HG03135 (cell line): ENCODE results near the gene MNX1.

Experiments used
- ATAC-seq: cut with Tn5 transposase; IDR thresholded peaks from one replicate; pipeline ENCODE4 v1.9.1; 2021; ENCODE audit warnings: mild to moderate bottlenecking, moderate library complexity; ENCODE audit not compliant: unreplicated experiment

The MNX1 gene

GRCh38 chr7:156979711-156980110, 30.8 kb downstream of the MNX1 start:
- ATAC-seq = no peak

- ATAC-seq = no peak
These were observed 31.4 kb downstream of the MNX1 start for GRCh38 chr7:156979007-156979606.

DNA sequence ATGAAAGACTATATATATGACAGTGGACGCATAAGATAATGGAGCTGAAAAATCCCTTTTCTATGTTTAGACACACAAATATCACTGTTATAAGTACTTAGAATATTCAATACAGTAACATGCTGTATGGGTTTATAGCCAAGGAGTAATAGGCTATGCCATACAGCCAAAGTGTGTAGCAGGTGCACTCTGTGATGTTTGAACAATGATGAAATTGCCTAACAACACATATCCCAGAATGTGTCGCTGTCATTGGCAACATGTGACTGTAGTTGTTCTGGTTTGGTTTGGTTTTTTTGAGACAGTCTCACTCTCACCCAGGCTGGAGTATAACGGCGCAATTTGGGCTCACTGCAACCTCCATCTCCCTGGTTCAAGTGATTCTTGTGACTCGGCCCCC, 34.8 kb downstream of the MNX1 start:
- ATAC-seq = no peak

DNA sequence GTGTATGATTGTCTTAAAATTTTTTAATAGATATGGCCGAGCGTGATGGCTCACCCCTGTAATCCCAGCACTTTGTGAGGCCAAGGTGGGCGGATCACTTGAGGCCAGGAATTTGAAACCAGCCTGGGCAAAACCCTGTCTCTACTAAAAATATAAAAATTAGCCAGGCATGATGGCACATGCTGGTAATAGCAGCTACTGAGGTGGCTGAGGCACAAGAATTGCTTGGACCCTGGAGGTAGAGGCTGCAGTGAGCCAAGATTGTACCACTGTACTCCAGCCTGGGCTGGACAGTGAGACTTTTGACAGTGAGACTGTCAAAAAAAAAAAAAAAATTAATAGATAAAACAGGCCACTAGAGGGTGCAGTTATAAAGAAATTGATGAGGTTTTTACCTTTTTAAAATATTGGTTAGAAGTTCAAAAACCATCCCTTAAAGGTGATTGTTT, 40.5 kb downstream of the MNX1 start:
- no peak for ATAC-seq

DNA sequence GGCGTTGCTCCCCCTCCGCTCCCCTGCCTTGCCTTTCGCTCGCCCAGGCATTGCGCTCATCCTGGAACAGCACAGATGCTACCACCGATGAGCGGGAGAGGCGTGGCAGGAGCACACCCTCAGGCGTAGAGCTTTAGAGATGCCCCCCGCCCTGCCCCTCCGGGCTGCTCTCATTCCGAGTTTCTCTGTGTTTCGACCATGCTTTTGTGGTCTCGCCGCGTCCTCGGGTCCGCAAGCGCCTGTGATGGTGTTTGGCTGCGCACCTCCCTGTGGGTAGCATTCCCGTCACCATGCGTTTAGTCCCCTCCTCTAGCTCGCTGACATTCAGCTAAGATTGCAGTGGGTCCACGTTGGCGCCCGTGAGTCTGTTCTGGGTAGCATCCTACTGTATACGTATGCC, 42.3 kb downstream of the MNX1 start:
- ATAC-seq = no peak

- ATAC-seq = no peak
These were observed 44.1 kb downstream of the MNX1 start for GRCh38 chr7:156966387-156966786.

- no peak for ATAC-seq
These were observed 45.5 kb downstream of the MNX1 start for GRCh38 chr7:156964971-156965370.

GRCh38 chr7:156963472-156963871, 47.0 kb downstream of the MNX1 start:
- ATAC-seq = no peak

- ATAC-seq = no peak
These were observed 47.6 kb downstream of the MNX1 start for GRCh38 chr7:156962897-156963296.

DNA sequence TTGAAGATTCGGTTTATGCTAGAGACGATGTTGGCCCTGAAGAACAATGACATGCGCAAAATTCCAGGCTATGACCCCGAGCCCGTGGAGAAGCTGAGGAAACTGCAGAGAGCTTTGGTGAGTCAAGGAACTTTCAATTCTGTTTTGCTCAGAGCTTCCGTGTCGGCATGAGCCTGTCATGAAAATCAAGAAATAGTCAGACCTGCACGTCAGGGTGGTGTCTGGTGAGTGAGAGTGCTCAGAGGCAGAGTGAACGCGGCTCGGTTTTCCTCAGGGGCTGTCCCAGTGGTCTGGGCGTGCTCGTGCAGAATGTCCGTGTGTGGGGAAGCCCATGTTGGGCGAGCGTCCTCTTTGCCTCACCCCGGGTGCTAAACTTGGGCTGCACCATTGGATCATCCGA, 48.3 kb downstream of the MNX1 start:
- no peak for ATAC-seq

GRCh38 chr7:156956727-156957126, 53.7 kb downstream of the MNX1 start:
- no peak for ATAC-seq

DNA sequence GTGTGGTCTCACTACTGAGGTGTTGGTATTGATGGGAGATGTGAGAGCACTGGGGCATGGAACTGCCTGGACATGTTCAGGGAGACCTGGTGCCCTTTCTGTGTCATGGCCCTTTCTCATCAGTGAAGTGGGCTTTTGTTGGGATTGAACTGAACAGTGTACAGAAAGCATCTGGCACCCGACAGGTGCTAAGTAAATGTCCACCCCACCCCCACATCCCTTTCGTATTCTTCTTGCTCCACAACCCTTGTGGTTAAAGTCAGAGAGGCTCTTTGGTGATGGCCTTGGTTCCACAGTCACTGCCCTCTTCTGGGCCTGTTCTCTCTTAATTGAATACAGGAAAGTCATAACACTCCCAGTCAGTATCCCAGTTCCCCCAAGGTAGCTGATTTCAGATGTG, 55.5 kb downstream of the MNX1 start:
- no peak for ATAC-seq
